ENCODE measurements around the gene FOXJ3.

The FOXJ3 gene

DNA sequence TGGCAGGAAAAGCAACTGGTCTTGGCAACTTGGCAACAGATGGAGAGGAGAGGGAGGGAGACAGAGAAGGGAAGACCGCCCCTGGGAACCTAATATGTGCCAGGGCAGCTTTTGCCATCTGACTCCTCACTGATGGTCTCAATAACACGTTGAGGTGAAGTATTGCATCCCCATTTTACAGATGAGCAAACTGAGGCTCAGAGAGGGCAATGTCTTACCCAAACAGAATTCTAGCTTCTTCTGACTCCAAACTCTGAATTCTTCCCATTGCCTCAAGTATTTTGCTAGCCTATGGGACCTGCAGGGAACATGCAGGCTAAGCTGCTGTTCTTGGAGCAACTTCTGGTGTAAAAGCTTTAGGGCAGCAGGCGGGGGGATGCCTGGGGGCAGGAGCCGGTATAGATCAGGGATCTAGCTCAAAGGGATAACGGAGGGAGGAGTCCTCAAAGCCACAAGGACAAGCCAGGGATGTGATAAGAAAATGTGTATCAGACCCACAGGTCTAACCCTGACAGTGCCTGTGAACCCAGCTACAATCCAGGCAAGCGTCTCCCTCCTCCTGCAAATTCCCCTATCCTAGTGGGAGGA is 163.3 kb downstream of the FOXJ3 start:
- DNase-seq (ENCODE audit: extremely low spot score) = no peak
- ChIA-PET POLR2A (no interaction called here), CTCF (no interaction called here)
- no peak for TF ChIP-seq BHLHE40 (IDR thresholded peaks at IDR 0.05; ENCODE audit: borderline replicate concordance)
- no peak for TF ChIP-seq FOXM1 (IDR thresholded peaks at IDR 0.05; ENCODE audit: borderline replicate concordance)
- TF ChIP-seq TARDBP (IDR thresholded peaks at IDR 0.05) = no peak
- TF ChIP-seq ELF4 (IDR thresholded peaks at IDR 0.05) = no peak
- no peak for TF ChIP-seq SUZ12 (IDR thresholded peaks at IDR 0.05)
- TF ChIP-seq L3MBTL2 (conservative IDR thresholded peaks at IDR 0.05) = no peak
- TF ChIP-seq, protein P1, sequence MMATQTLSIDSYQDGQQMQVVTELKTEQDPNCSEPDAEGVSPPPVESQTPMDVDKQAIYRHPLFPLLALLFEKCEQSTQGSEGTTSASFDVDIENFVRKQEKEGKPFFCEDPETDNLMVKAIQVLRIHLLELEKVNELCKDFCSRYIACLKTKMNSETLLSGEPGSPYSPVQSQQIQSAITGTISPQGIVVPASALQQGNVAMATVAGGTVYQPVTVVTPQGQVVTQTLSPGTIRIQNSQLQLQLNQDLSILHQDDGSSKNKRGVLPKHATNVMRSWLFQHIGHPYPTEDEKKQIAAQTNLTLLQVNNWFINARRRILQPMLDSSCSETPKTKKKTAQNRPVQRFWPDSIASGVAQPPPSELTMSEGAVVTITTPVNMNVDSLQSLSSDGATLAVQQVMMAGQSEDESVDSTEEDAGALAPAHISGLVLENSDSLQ (IDR thresholded peaks at IDR 0.05) = no peak

DNA sequence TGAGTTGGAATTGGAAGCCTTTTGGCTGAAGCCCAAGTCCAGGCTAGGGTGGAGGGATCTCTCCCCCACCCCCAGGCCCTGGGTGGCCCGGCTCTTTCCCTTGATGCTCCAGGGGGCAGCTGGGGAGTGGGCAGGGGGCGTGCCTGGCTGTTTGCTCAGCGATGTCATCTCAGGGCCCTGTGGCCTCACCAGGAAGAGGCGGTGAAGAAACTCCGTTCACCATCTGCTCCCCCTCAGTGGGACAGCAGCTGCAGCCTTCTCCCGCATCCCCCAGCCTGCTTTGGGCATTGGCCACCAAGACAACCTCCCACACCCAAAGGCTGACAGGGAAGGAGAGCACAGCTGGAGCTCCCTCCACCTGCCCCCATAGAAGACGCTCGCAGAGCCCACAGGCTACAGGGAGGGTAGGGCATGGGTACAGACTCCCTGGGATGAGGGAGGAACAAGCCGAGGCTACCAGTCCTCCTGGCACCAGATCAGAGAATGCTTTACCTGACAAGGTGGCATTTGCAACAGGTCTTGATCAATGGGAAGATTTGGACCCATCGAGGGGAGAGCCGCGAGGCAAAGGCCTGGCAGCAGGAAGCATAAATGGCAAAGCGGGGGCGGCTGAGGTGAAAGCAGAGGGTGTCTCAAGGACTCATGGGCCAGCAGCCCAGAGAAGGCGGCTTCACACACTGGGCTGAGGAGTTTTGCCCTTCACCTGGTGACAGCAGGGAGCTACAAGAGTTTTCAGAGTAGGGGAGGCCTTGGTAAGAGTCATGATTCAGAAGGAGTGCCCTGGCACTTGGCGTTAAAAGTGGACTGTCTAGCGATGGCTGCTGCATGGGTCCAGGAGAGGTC is 164.0 kb downstream of the FOXJ3 start:
- no peak for DNase-seq (ENCODE audit: extremely low spot score)
- TF ChIP-seq SUZ12 (IDR thresholded peaks at IDR 0.05) = no peak
- no peak for TF ChIP-seq FOXK2 (IDR thresholded peaks at IDR 0.05)
- TF ChIP-seq, protein P1 (IDR thresholded peaks at IDR 0.05) = no peak
- TF ChIP-seq ARNT (IDR thresholded peaks at IDR 0.05) = no peak
- TF ChIP-seq SP1 (IDR thresholded peaks at IDR 0.05) = no peak
- no peak for TF ChIP-seq HDGF (IDR thresholded peaks at IDR 0.05; ENCODE audit: borderline replicate concordance)
- no peak for TF ChIP-seq TARDBP (IDR thresholded peaks at IDR 0.05)
- TF ChIP-seq FOXM1 (IDR thresholded peaks at IDR 0.05; ENCODE audit: borderline replicate concordance) = no peak
- no peak for TF ChIP-seq NFRKB (IDR thresholded peaks at IDR 0.05)
- POLR2A ChIA-PET = no interaction called here
- CTCF ChIA-PET = no interaction called here

DNA sequence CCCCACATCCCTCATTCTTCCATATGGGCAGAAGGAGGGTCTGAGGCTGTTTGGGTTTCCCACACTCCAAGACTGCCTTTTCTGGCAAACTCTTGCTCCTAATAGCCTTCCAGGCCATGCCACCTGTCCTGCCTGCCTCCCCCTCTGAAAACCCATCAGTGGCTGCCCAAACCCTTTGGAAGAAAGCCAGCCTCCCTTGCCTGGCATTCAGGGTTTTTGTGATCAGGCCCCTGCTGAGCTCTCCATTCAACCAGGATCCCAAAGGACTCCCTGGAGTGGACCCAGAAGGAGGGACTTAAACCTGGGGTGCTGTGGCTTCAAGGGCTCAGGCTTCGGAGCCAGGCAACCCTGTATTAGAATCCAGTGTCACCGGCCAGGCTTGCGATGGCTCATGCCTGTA is 166.3 kb downstream of the FOXJ3 start:
- no peak for DNase-seq (ENCODE audit: extremely low spot score)
- ChIA-PET CTCF (no interaction called here), POLR2A (no interaction called here)
- TF ChIP-seq FOXM1 (IDR thresholded peaks at IDR 0.05; ENCODE audit: borderline replicate concordance) = no peak
- TF ChIP-seq, protein P1 (IDR thresholded peaks at IDR 0.05) = no peak
- TF ChIP-seq L3MBTL2 (conservative IDR thresholded peaks at IDR 0.05) = no peak
- TF ChIP-seq ARNT (IDR thresholded peaks at IDR 0.05) = no peak
- TF ChIP-seq LEF1 (IDR thresholded peaks at IDR 0.05; ENCODE audit: borderline replicate concordance) = no peak
- TF ChIP-seq SUZ12 (IDR thresholded peaks at IDR 0.05) = no peak
- TF ChIP-seq BHLHE40 (IDR thresholded peaks at IDR 0.05; ENCODE audit: borderline replicate concordance) = no peak
- TF ChIP-seq FOXK2 (IDR thresholded peaks at IDR 0.05) = no peak
- no peak for TF ChIP-seq SP1 (IDR thresholded peaks at IDR 0.05)
- no peak for TF ChIP-seq NFRKB (IDR thresholded peaks at IDR 0.05)
- TF ChIP-seq ELF4 (IDR thresholded peaks at IDR 0.05) = no peak
- no peak for TF ChIP-seq ZNF384 (IDR thresholded peaks at IDR 0.05)
- TF ChIP-seq CTBP1 (IDR thresholded peaks at IDR 0.05; ENCODE audit: borderline replicate concordance) = no peak

DNA sequence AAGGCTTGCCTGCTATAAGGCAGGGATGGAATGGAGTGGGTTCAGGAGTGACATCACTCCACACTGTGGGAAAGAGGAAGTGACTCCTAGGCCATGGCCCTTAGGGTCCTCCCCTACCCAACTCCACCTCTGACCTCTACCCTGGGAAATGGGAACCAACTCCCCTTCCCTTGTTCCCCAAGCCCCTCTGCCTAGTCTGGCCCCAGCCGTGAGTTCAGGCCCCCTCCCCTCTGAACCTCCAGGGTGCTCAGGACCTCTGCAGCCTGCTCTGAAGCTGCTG is 166.7 kb downstream of the FOXJ3 start:
- POLR2A ChIA-PET = no interaction called here
- no peak for DNase-seq (ENCODE audit: extremely low spot score)
- CTCF ChIA-PET = no interaction called here

DNA sequence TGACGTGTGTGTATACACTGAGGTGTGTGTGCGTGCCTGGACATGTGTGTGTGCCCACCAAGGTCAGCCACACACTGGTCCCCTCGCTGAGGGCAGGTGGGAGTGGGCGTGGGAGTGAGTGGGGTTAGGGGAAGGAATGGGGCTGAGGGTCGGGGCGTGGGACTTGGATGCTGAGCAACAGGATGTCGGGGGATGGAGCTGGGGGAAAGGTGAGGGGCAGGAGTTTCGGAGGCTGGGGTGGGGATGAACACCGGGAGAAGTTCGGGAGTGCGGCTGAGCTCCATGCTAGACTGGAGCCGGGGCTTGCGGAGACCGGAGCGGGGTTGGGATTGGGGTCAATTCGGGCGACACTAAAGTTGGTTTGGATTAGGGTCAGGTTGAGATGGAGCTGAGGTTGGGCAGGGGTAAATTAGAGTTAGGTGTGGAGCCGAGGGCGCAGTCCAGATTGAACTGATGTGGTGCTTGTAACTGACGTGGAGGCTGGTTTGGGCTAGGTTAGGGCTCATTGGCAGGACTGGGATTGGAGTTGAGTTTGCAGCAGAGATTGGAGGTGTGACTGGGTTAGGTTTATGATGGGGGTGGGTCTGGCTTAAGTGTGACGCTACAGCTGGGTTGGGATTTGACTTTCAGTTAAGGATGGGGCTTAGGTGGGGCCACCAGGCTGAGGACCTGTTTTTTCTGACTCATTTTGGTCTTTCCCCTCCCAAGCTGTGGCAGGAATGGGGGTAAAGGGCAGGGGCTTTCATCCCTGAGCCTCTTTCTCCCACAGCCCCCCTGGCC is 167.2 kb downstream of the FOXJ3 start:
- TF ChIP-seq, protein P1 (IDR thresholded peaks at IDR 0.05) = no peak
- TF ChIP-seq HDGF (IDR thresholded peaks at IDR 0.05; ENCODE audit: borderline replicate concordance) (no peak), ELF4 (IDR thresholded peaks at IDR 0.05) (no peak), CTBP1 (IDR thresholded peaks at IDR 0.05; ENCODE audit: borderline replicate concordance) (no peak), FOXM1 (IDR thresholded peaks at IDR 0.05; ENCODE audit: borderline replicate concordance) (no peak), LEF1 (IDR thresholded peaks at IDR 0.05; ENCODE audit: borderline replicate concordance) (no peak), FOXA1 (IDR thresholded peaks at IDR 0.05) (no peak), NFRKB (IDR thresholded peaks at IDR 0.05) (no peak), TARDBP (IDR thresholded peaks at IDR 0.05) (no peak), SP1 (IDR thresholded peaks at IDR 0.05) (no peak), FOXK2 (IDR thresholded peaks at IDR 0.05) (no peak), ARNT (IDR thresholded peaks at IDR 0.05) (no peak), SUZ12 (IDR thresholded peaks at IDR 0.05) (no peak), ZNF384 (IDR thresholded peaks at IDR 0.05) (no peak)
- DNase-seq (ENCODE audit: extremely low spot score) = no peak
- ChIA-PET CTCF (no interaction called here), POLR2A (no interaction called here)

More for the DNA sequence above, 166.7 kb downstream of the FOXJ3 start:
- no peak for TF ChIP-seq FOXA1 (IDR thresholded peaks at IDR 0.05)
